HepG2 (cell line): Measurements from ENCODE around the gene PEX5L. TPM values are rescaled to one million over a fixed set of nuclear protein-coding genes. Genes with fewer than 3 reads are reported as not detected.
A peak's percentile ranks its signal among the peaks of the same experiment; 100 is the strongest.

Experiments used
- ATAC-seq: fragments of 200-7000 bp; cut with Tn5 transposase; 3 replicates; pipeline ENCODE4 v1.9.1; 2020; ENCODE audit warnings: mild to moderate bottlenecking, moderate library complexity
- BruUV-seq: library from RNA; stranded (reverse); fragments of 400-500 nt; replicated peaks from 2 replicates; lab custom pipeline; 2021; lab: Mats Ljungman, UMichigan
- CTCF ChIA-PET: fragments of 300-600 bp; formaldehyde crosslinking; extraction: SDS; loops from one replicate; lab custom pipeline; 2021; ENCODE audit warnings: low total read pairs, inconsistent platforms, low intra/inter-chr PET ratio; lab: Yijun Ruan, JAX
- POLR2A ChIA-PET: fragments of 350-600 bp; sonication (Branson Sonifier 250); formaldehyde crosslinking; loops from one replicate; lab custom pipeline; 2020; ENCODE audit warnings: antibody characterized with exemption, inconsistent platforms; lab: Yijun Ruan, JAX
- DNase-seq: peaks from one replicate; pipeline ENCODE4 v3.0.0-alpha.2; 2015; ENCODE audit warnings: low spot score
- FAIRE-seq: peaks from 3 replicates; lab custom pipeline; 2011; peaks lifted over from hg19 to GRCh38; lab: Jason Lieb, UNC
- H2AFZ ChIP-seq: one replicate; pipeline ENCODE4 v1.6.1; 2011; ENCODE audit warnings: low read length, inconsistent platforms
- H3K27ac ChIP-seq: fragments of 300-600 bp; 3 replicates; pipeline ENCODE4 v1.8.0; 2011; ENCODE audit warnings: mixed run types, mild to moderate bottlenecking, mixed read lengths, low read length, inconsistent platforms; ENCODE audit not compliant: insufficient read depth; ENCODE audit errors: extremely low read length
- H3K27me3 ChIP-seq, 2 experiments: fragments of 200-600 bp in 1 of 2; 2 replicates in 1 of 2; 3 replicates in 1 of 2; pipeline versions ENCODE4 v1.6.0 to v1.8.0; 2011; ENCODE audit warnings: low read length in 2 of 2, mild to moderate bottlenecking in 2 of 2, moderate library complexity in 2 of 2, inconsistent platforms in 1 of 2; ENCODE audit not compliant: insufficient read depth in 2 of 2, control insufficient read depth in 1 of 2
- H3K36me3 ChIP-seq, 2 experiments: fragments of 200-600 bp in 1 of 2; replicated peaks in 1 of 2; 2 replicates in 1 of 2; 3 replicates in 1 of 2; pipeline versions ENCODE4 v1.5.1 to v1.8.0; 2011; ENCODE audit warnings: low read length in 2 of 2, inconsistent platforms in 1 of 2; ENCODE audit not compliant: insufficient read depth in 2 of 2, control insufficient read depth in 1 of 2
- H3K4me1 ChIP-seq: 2 replicates; pipeline ENCODE4 v1.5.1; 2012; ENCODE audit warnings: low read length, inconsistent platforms; ENCODE audit not compliant: insufficient read depth
- H3K4me2 ChIP-seq: 2 replicates; pipeline ENCODE4 v1.6.0; 2011; ENCODE audit warnings: low read depth, low read length, inconsistent platforms
- H3K4me3 ChIP-seq, 3 experiments: fragments of 200-600 bp in 1 of 3; sonication (generic), shearing (Covaris generic) in 1 of 3; replicated peaks in 1 of 3; 2 replicates each; pipeline ENCODE4 v1.5.1; 2011 to 2016; ENCODE audit warnings: low read length in 3 of 3, inconsistent platforms in 2 of 3, low read depth in 2 of 3, mild to moderate bottlenecking in 2 of 3, control low read depth in 1 of 3, mixed read lengths in 1 of 3; ENCODE audit not compliant: insufficient read depth in 1 of 3
- H3K79me2 ChIP-seq: one replicate; pipeline ENCODE4 v1.6.1; 2011; ENCODE audit warnings: low read length, inconsistent platforms; ENCODE audit not compliant: insufficient read depth
- H3K9ac ChIP-seq: 2 replicates; pipeline ENCODE4 v1.6.0; 2011; ENCODE audit warnings: mild to moderate bottlenecking, low read depth, low read length, inconsistent platforms; ENCODE audit not compliant: insufficient read depth
- H3K9me3 ChIP-seq: 2 replicates; pipeline ENCODE4 v1.5.1; 2012; ENCODE audit warnings: mild to moderate bottlenecking, low read length
- H4K20me1 ChIP-seq: 2 replicates; pipeline ENCODE4 v1.6.0; 2011; ENCODE audit warnings: inconsistent platforms, mild to moderate bottlenecking, low read length, moderate library complexity; ENCODE audit not compliant: insufficient read depth
- CTCF ChIP-seq: sonication (generic); formaldehyde crosslinking; IDR thresholded peaks from 2 replicates; pipeline ENCODE4 v1.5.0; 2020; ENCODE audit warnings: mild to moderate bottlenecking, missing genetic modification reagents, moderate library complexity
- KAT7 ChIP-seq: IDR thresholded peaks from 2 replicates; pipeline ENCODE4 v1.6.1; 2018; ENCODE audit warnings: borderline replicate concordance, missing compliant biosample characterization
- MEIS1 ChIP-seq: sonication (generic); formaldehyde crosslinking; IDR thresholded peaks from 2 replicates; pipeline ENCODE4 v1.9.0; 2021; ENCODE audit warnings: mild to moderate bottlenecking, missing genetic modification reagents, moderate library complexity, borderline replicate concordance
- RERE ChIP-seq: IDR thresholded peaks from 2 replicates; pipeline ENCODE4 v1.6.1; 2016; ENCODE audit warnings: low read depth, missing genetic modification reagents, missing compliant biosample characterization
- STAG1 ChIP-seq: sonication (generic); formaldehyde crosslinking; IDR thresholded peaks from 2 replicates; pipeline ENCODE4 v1.4.0; 2020; ENCODE audit warnings: missing genetic modification reagents
- ZC3H13 ChIP-seq: sonication (generic); formaldehyde crosslinking; IDR thresholded peaks from 2 replicates; pipeline ENCODE4 v1.8.1; 2023; ENCODE audit warnings: mild to moderate bottlenecking, missing genetic modification reagents, moderate library complexity
- ZNF276 ChIP-seq: sonication (generic); formaldehyde crosslinking; IDR thresholded peaks from 2 replicates; pipeline ENCODE4 v1.4.0; 2020; ENCODE audit warnings: mild to moderate bottlenecking, low read depth, missing genetic modification reagents
- ZNF44 ChIP-seq: sonication (generic); formaldehyde crosslinking; IDR thresholded peaks from 2 replicates; pipeline ENCODE4 v1.5.1; 2020; ENCODE audit warnings: mild to moderate bottlenecking, missing genetic modification reagents
- ZNF484 ChIP-seq: sonication (generic); formaldehyde crosslinking; IDR thresholded peaks from 2 replicates; pipeline ENCODE4 v1.5.1; 2020; ENCODE audit warnings: mild to moderate bottlenecking, low read depth, missing genetic modification reagents, borderline replicate concordance
- ZNF569 ChIP-seq: sonication (generic); formaldehyde crosslinking; IDR thresholded peaks from 2 replicates; pipeline ENCODE4 v1.5.0; 2020; ENCODE audit warnings: mild to moderate bottlenecking, missing genetic modification reagents, moderate library complexity, borderline replicate concordance
- ZNF678 ChIP-seq: sonication (generic); formaldehyde crosslinking; IDR thresholded peaks from 2 replicates; pipeline ENCODE4 v1.4.0; 2020; ENCODE audit warnings: mild to moderate bottlenecking, missing genetic modification reagents
- WGBS: methylation state at CpG from one replicate; pipeline ENCODE4 v1.1.6; 2017; ENCODE audit warnings: low lambda C conversion rate; 5-methylcytosine and 5-hydroxymethylcytosine counted together
- in situ Hi-C: cut with HindIII; loops from 2 replicates; pipeline ENCODE4 v1.10.0; 2017; ENCODE audit warnings: low pct_unique_long_range_greater_than_20kb; ENCODE audit not compliant: extremely low pct_ligation_motif_present
- intact Hi-C: fragments of 100-400 bp; cut with micrococcal nuclease; formaldehyde crosslinking; loops from one replicate; pipeline ENCODE4 v1.10.0; 2022; ENCODE audit not compliant: unreplicated experiment
- polyA plus RNA-seq, 8 experiments: library from polyadenylated mRNA; depleted of rRNA in 3 of 8; stranded (reverse) in 7 of 8; unstranded in 1 of 8; fragments of >200 nt; fragmentation: Illumina TruSeq in 4 of 8; extraction: Trizol in 4 of 8; gene quantifications; 2 replicates each; pipeline versions ENCODE4 v1.2.1 to v1.2.3, GENCODE V29; 2011 to 2016; ENCODE audit warnings: low read depth in 4 of 8, missing spikeins in 1 of 8, mixed read lengths in 1 of 8; ENCODE audit not compliant: insufficient read depth in 1 of 8
- total RNA-seq, 5 experiments: library from RNA; depleted of rRNA; stranded (reverse); fragments of >200 nt; fragmentation: Illumina TruSeq; extraction: Trizol; gene quantifications; 2 replicates each; pipeline ENCODE4 v1.2.3, GENCODE V29; 2016; ENCODE audit warnings: low read depth in 1 of 5
- TF ChIP-seq, protein P1 (sequence below): sonication (generic); formaldehyde crosslinking; IDR thresholded peaks from 2 replicates; pipeline ENCODE4 v1.9.0; 2021; ENCODE audit warnings: missing genetic modification reagents, borderline replicate concordance

Gene PEX5L
- total and polyA plus RNA-seq, 2 of the 13 experiments (the other 11 are each of a cell fraction or from before 2014, with no cell fraction given): not detected

DNA sequence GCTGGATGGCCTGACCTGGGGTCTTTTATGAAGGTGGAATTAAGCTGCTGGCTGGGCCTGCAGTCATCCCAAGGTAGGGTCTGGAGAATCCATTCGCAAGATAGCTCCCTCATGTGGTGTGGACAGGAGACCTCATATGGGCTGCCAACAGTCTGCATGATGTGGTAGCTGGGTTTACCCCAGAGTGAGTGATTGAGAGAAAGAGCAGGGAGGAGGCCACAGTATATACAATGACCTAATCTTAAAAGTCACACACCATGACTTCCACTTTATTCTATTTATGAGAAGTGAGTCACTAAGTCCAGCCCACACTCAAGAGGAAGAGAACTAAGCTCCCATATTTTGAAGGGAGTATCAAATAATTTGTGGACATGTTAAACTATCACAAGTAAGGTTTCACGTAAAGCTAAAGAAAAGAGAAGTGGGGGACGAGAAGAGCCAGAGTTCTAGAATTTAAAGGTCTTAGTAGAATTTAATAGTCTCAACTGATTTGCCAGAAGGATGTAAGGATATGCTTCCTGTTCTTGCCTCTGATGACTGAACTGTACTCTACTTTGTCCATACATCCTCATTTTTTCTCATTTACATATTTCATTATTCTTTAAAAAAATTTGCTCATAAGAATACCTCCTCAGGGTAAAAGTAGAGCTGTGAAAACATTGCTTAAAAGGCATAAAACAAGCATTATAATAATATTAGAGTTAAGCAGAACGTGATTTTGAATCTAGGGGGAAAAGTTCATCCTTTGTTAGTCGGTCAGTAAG is 184.4 kb downstream of the PEX5L start:
- Histone ChIP-seq H3K27me3 (no peaks in the 10 kb centered on the region), H3K79me2 (no peaks in the 10 kb centered on the region), H2AFZ (no peak overlapping the region), H4K20me1 (no peaks in the 10 kb centered on the region), H3K9me3 (no peaks in the 10 kb centered on the region), H3K27ac (no peak overlapping the region), H3K4me3 (no peak overlapping the region), H3K4me1 (no peaks in the 10 kb centered on the region), H3K36me3 (no peaks in the 10 kb centered on the region), H3K4me2 (no peak overlapping the region), H3K9ac (no peak overlapping the region)
- intact Hi-C loops (loop anchor here (1.0 kb wide), 1 partner anchor 41 kb away; no protein-coding TSS in a partner anchor), in situ Hi-C loops (no loop called here)
- FAIRE-seq: peak; percentile 37
- peak; percentile 97 for ATAC-seq
- 10% methylated on average over 5 of the region's 5 CpGs for WGBS
- peak; percentile 10 for DNase-seq
- no TSS peak for BruUV-seq
- CTCF ChIA-PET: interaction anchor here (0.7 kb wide), 1 partner anchor 41 kb away, joined by 3 read pairs; no protein-coding TSS in a partner anchor
- POLR2A ChIA-PET: no interaction called here
- TF ChIP-seq KAT7 (CRISPR knock-in tag) (no peak), ZNF484 (CRISPR knock-in tag) (no peak), ZNF44 (no peak), ZC3H13 (CRISPR knock-in tag) (no peak), MEIS1 (CRISPR knock-in tag) (no peak), STAG1 (CRISPR knock-in tag) (0 out of 2 replicates have a peak, but pooled peaks have one; percentile 24), ZNF276 (CRISPR knock-in tag) (no peak), RERE (CRISPR knock-in tag) (no peak), ZNF678 (no peak), ZNF569 (CRISPR knock-in tag) (no peak), CTCF (CRISPR knock-in tag) (peak; percentile 48)
- TF ChIP-seq, protein P1, sequence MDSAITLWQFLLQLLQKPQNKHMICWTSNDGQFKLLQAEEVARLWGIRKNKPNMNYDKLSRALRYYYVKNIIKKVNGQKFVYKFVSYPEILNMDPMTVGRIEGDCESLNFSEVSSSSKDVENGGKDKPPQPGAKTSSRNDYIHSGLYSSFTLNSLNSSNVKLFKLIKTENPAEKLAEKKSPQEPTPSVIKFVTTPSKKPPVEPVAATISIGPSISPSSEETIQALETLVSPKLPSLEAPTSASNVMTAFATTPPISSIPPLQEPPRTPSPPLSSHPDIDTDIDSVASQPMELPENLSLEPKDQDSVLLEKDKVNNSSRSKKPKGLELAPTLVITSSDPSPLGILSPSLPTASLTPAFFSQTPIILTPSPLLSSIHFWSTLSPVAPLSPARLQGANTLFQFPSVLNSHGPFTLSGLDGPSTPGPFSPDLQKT (CRISPR knock-in tag): no peak
